ENCODE results near the gene MYMK.
A peak's percentile ranks its signal among the peaks of the same experiment; 100 is the strongest.

The MYMK gene

GRCh38 chr9:133528001-133528875, 3.5 kb upstream of the MYMK start:
- no peak for DNase-seq (ENCODE audit: low read depth, low spot score)
- Histone ChIP-seq H3K4me3 (ENCODE audit: insufficient read length, low read depth) (no peak overlapping the region), H3K9me3 (ENCODE audit: insufficient read depth, low read length) (no peaks in the 10 kb centered on the region), H3K36me3 (ENCODE audit: insufficient read depth, insufficient read length, low read length) (no peaks in the 10 kb centered on the region), H3K27me3 (ENCODE audit: insufficient read depth, insufficient read length) (peaks cover 18% of the 10 kb centered on the region), H3K9ac (ENCODE audit: insufficient read length, low read depth) (peak overlapping the region; percentile 61), H3K4me1 (ENCODE audit: insufficient read depth, insufficient read length) (peaks cover 48% of the 10 kb centered on the region)
- no peak for TF ChIP-seq SUZ12 (IDR thresholded peaks at IDR 0.05; ENCODE audit: extremely low read depth, insufficient read depth, insufficient read length)
- TF ChIP-seq YY1 (IDR thresholded peaks at IDR 0.05; ENCODE audit: insufficient read depth, insufficient read length) = no peak
- no peak for TF ChIP-seq ZNF274 (IDR thresholded peaks at IDR 0.05; ENCODE audit: low read depth, low read length)

DNA sequence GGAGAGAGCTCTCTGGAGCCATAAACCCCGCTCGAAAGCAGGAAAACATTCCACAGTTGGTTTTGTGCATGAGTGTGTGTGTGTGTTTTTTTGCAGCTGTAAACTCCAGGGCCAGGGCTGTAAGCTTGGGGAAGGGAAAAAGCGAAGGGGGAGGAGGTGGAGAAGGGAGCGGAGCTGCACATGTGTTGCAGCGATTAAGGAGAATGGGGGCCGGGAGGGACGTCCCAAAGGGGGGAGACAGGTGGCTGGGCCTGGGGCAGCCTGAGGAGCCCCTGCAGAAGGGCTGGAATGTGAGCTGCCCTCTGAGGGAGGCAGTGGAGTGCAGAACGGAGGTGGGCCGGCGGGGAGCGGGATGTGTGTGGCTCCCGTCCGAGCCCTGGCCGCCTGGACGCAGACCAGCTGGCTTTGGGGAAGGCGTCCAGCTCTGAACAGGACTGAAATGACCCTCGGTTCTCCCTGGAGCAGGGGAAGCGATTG, 2.7 kb upstream of the MYMK start:
- Histone ChIP-seq H3K27me3 (ENCODE audit: insufficient read depth, insufficient read length) (peaks cover 13% of the 10 kb centered on the region), H3K36me3 (ENCODE audit: insufficient read depth, insufficient read length, low read length) (no peaks in the 10 kb centered on the region), H3K9me3 (ENCODE audit: insufficient read depth, low read length) (no peaks in the 10 kb centered on the region), H3K9ac (ENCODE audit: insufficient read length, low read depth) (peak overlapping the region; percentile 61), H3K4me3 (ENCODE audit: insufficient read length, low read depth) (no peak overlapping the region), H3K4me1 (ENCODE audit: insufficient read depth, insufficient read length) (peaks cover 48% of the 10 kb centered on the region)
- DNase-seq (ENCODE audit: low read depth, low spot score) = no peak
- TF ChIP-seq ZNF274 (IDR thresholded peaks at IDR 0.05; ENCODE audit: low read depth, low read length) = no peak
- TF ChIP-seq SUZ12 (IDR thresholded peaks at IDR 0.05; ENCODE audit: extremely low read depth, insufficient read depth, insufficient read length) = no peak
- TF ChIP-seq YY1 (IDR thresholded peaks at IDR 0.05; ENCODE audit: insufficient read depth, insufficient read length) = no peak

DNA sequence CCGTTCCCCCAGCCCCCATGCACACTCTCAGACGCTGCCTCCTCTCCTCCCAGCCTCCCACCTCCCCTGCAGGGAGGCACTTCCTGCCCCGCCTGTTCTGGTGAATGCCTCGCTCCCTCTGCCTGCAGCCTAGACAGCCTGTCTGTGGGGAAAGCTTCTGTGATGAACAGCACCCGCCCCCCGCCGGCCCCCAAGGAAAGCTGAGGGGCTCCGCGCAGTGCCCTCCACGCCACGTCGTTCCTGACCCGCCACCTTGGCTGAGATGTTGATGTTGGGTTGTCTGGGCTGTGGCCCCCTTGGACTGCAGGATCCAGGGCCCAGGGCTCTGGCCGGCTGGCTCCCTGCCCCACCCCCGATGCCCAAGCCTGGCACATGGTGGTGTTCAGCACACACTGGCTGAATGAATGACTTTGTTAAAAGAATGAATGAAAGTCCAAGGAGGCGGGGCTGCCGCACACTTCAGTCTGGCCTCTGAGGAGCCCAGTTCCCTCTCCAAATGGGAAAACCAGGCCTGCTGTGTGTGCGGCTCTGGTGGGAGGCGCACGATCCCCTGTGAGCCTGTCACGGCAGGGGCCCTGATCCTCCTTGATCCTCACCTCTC, 2.1 kb upstream of the MYMK start:
- H3K4me1 ChIP-seq (ENCODE audit: insufficient read depth, insufficient read length) = peaks cover 45% of the 10 kb centered on the region
- H3K9me3 ChIP-seq (ENCODE audit: insufficient read depth, low read length) = no peaks in the 10 kb centered on the region
- TF ChIP-seq SUZ12 (IDR thresholded peaks at IDR 0.05; ENCODE audit: extremely low read depth, insufficient read depth, insufficient read length) (no peak), ZNF274 (IDR thresholded peaks at IDR 0.05; ENCODE audit: low read depth, low read length) (no peak), YY1 (IDR thresholded peaks at IDR 0.05; ENCODE audit: insufficient read depth, insufficient read length) (no peak)
- no peak overlapping the region for H3K4me3 ChIP-seq (ENCODE audit: insufficient read length, low read depth)
- peak; percentile 59 for DNase-seq (ENCODE audit: low read depth, low spot score)
- peaks cover 13% of the 10 kb centered on the region for H3K27me3 ChIP-seq (ENCODE audit: insufficient read depth, insufficient read length)
- H3K36me3 ChIP-seq (ENCODE audit: insufficient read depth, insufficient read length, low read length) = no peaks in the 10 kb centered on the region
- H3K9ac ChIP-seq (ENCODE audit: insufficient read length, low read depth) = peak overlapping the region; percentile 50

GRCh38 chr9:133525677-133526076, 918 bp upstream of the MYMK start:
- Histone ChIP-seq H3K27me3 (ENCODE audit: insufficient read depth, insufficient read length) (peaks cover 11% of the 10 kb centered on the region), H3K4me1 (ENCODE audit: insufficient read depth, insufficient read length) (peaks cover 43% of the 10 kb centered on the region), H3K4me3 (ENCODE audit: insufficient read length, low read depth) (no peak overlapping the region), H3K36me3 (ENCODE audit: insufficient read depth, insufficient read length, low read length) (no peaks in the 10 kb centered on the region), H3K9ac (ENCODE audit: insufficient read length, low read depth) (peak overlapping the region; percentile 13), H3K9me3 (ENCODE audit: insufficient read depth, low read length) (no peaks in the 10 kb centered on the region)
- DNase-seq (ENCODE audit: low read depth, low spot score) = no peak
- TF ChIP-seq SUZ12 (IDR thresholded peaks at IDR 0.05; ENCODE audit: extremely low read depth, insufficient read depth, insufficient read length) = no peak
- no peak for TF ChIP-seq ZNF274 (IDR thresholded peaks at IDR 0.05; ENCODE audit: low read depth, low read length)
- TF ChIP-seq YY1 (IDR thresholded peaks at IDR 0.05; ENCODE audit: insufficient read depth, insufficient read length) = no peak

DNA sequence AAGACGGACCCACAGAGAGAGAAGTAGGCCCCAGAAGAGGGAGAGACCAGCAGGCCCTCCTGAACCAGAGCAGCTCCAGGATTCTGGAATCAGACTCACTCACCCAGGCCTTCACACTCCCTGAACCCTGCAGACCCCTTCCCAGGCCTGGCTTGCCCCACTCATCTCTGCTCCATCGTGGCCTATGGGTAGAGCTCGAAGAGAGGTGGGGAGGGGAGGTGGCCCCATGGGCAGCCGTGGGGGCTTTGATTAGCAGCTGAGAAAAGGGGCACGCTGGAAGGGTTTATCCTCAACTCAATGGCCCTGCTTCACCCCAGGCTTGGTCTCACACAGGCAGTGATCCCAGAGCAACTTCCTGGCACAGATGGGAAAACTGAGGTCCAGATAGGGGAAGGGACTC, 613 bp downstream of the MYMK start:
- H3K9ac ChIP-seq (ENCODE audit: insufficient read length, low read depth) = no peak overlapping the region
- H3K9me3 ChIP-seq (ENCODE audit: insufficient read depth, low read length) = no peaks in the 10 kb centered on the region
- peaks cover 5% of the 10 kb centered on the region for H3K27me3 ChIP-seq (ENCODE audit: insufficient read depth, insufficient read length)
- no peak for TF ChIP-seq SUZ12 (IDR thresholded peaks at IDR 0.05; ENCODE audit: extremely low read depth, insufficient read depth, insufficient read length)
- no peak for DNase-seq (ENCODE audit: low read depth, low spot score)
- no peaks in the 10 kb centered on the region for H3K36me3 ChIP-seq (ENCODE audit: insufficient read depth, insufficient read length, low read length)
- H3K4me3 ChIP-seq (ENCODE audit: insufficient read length, low read depth) = no peak overlapping the region
- peaks cover 38% of the 10 kb centered on the region for H3K4me1 ChIP-seq (ENCODE audit: insufficient read depth, insufficient read length)

- no peak for TF ChIP-seq ZNF274 (IDR thresholded peaks at IDR 0.05; ENCODE audit: low read depth, low read length)
- TF ChIP-seq SUZ12 (IDR thresholded peaks at IDR 0.05; ENCODE audit: extremely low read depth, insufficient read depth, insufficient read length) = no peak
- TF ChIP-seq YY1 (IDR thresholded peaks at IDR 0.05; ENCODE audit: insufficient read depth, insufficient read length) = no peak
- peaks cover 3% of the 10 kb centered on the region for H3K27me3 ChIP-seq (ENCODE audit: insufficient read depth, insufficient read length)
- H3K9me3 ChIP-seq (ENCODE audit: insufficient read depth, low read length) = no peaks in the 10 kb centered on the region
- no peak for DNase-seq (ENCODE audit: low read depth, low spot score)
- H3K9ac ChIP-seq (ENCODE audit: insufficient read length, low read depth) = no peak overlapping the region
- H3K4me1 ChIP-seq (ENCODE audit: insufficient read depth, insufficient read length) = peaks cover 27% of the 10 kb centered on the region
- no peaks in the 10 kb centered on the region for H3K36me3 ChIP-seq (ENCODE audit: insufficient read depth, insufficient read length, low read length)
- no peak overlapping the region for H3K4me3 ChIP-seq (ENCODE audit: insufficient read length, low read depth)
These were observed 1.7 kb downstream of the MYMK start for GRCh38 chr9:133523106-133523505.

Measured in NT2/D1 (cell line).